Measurements from ENCODE around the gene ITGB5.

The ITGB5 gene

GRCh38 chr3:124779116-124779515, 108.0 kb downstream of the ITGB5 start:
- no peaks in the 10 kb centered on the region for H3K27me3 ChIP-seq (ENCODE audit: insufficient read depth, poor library complexity, severe bottlenecking)
- H3K9me3 ChIP-seq (ENCODE audit: severe bottlenecking): no peaks in the 10 kb centered on the region
- TF ChIP-seq, protein P1, sequence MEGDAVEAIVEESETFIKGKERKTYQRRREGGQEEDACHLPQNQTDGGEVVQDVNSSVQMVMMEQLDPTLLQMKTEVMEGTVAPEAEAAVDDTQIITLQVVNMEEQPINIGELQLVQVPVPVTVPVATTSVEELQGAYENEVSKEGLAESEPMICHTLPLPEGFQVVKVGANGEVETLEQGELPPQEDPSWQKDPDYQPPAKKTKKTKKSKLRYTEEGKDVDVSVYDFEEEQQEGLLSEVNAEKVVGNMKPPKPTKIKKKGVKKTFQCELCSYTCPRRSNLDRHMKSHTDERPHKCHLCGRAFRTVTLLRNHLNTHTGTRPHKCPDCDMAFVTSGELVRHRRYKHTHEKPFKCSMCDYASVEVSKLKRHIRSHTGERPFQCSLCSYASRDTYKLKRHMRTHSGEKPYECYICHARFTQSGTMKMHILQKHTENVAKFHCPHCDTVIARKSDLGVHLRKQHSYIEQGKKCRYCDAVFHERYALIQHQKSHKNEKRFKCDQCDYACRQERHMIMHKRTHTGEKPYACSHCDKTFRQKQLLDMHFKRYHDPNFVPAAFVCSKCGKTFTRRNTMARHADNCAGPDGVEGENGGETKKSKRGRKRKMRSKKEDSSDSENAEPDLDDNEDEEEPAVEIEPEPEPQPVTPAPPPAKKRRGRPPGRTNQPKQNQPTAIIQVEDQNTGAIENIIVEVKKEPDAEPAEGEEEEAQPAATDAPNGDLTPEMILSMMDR (IDR thresholded peaks at IDR 0.05; ENCODE audit: poor library complexity, severe bottlenecking): no peak
- H3K4me1 ChIP-seq (ENCODE audit: insufficient read depth, poor library complexity, severe bottlenecking): no peaks in the 10 kb centered on the region
- ATAC-seq (ENCODE audit: low read depth) (no peak), DNase-seq (ENCODE audit: low spot score) (no peak)
- no peak overlapping the region for H3K4me3 ChIP-seq (ENCODE audit: severe bottlenecking)
- no peak overlapping the region for H3K27ac ChIP-seq (ENCODE audit: poor library complexity, severe bottlenecking)
- no peaks in the 10 kb centered on the region for H3K36me3 ChIP-seq (ENCODE audit: low read depth)

DNA sequence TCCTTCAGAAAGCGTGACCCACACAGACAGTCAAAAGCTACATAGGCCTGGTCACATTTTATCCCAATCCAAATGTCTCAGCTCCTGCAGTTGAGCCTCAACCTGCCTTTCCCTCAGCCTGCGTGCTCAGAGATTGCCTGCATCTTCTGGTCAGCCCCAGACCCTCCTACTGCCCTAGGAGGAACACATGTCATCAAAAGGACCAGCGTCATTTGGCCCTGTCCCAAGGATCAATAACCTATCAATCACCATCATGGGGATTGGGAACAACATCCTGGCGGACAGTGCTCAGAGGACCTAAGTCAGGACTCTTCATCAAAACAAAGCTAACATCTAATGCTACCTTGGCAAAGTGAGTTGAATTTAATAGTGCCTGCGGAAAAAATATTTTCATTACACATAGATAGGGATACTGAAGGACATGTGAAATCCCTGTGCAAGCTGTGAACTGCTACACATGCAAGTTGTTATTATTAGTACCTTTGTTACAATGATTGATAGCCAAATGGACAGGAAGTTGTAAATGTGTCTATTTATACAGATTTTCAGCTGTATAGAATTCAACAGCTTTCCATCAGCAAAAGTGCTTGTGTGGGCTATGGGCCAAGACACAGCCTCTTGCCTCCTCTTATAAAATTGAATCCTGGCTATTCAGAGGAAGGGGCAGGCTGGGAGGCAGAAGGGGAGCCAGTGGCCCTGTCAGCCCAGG, 109.2 kb downstream of the ITGB5 start:
- no peaks in the 10 kb centered on the region for H3K36me3 ChIP-seq (ENCODE audit: low read depth)
- H3K4me1 ChIP-seq (ENCODE audit: insufficient read depth, poor library complexity, severe bottlenecking): no peaks in the 10 kb centered on the region
- no peak overlapping the region for H3K27ac ChIP-seq (ENCODE audit: poor library complexity, severe bottlenecking)
- H3K9me3 ChIP-seq (ENCODE audit: severe bottlenecking): no peaks in the 10 kb centered on the region
- DNase-seq (ENCODE audit: low spot score) (no peak), ATAC-seq (ENCODE audit: low read depth) (no peak)
- no peaks in the 10 kb centered on the region for H3K27me3 ChIP-seq (ENCODE audit: insufficient read depth, poor library complexity, severe bottlenecking)
- H3K4me3 ChIP-seq (ENCODE audit: severe bottlenecking): no peak overlapping the region
- TF ChIP-seq, protein P1 (IDR thresholded peaks at IDR 0.05; ENCODE audit: poor library complexity, severe bottlenecking): no peak

GRCh38 chr3:124776856-124777255, 110.3 kb downstream of the ITGB5 start:
- H3K4me1 ChIP-seq (ENCODE audit: insufficient read depth, poor library complexity, severe bottlenecking): no peaks in the 10 kb centered on the region
- ATAC-seq (ENCODE audit: low read depth) (no peak), DNase-seq (ENCODE audit: low spot score) (no peak)
- H3K9me3 ChIP-seq (ENCODE audit: severe bottlenecking): no peaks in the 10 kb centered on the region
- no peaks in the 10 kb centered on the region for H3K27me3 ChIP-seq (ENCODE audit: insufficient read depth, poor library complexity, severe bottlenecking)
- TF ChIP-seq, protein P1 (IDR thresholded peaks at IDR 0.05; ENCODE audit: poor library complexity, severe bottlenecking): no peak
- no peak overlapping the region for H3K4me3 ChIP-seq (ENCODE audit: severe bottlenecking)
- no peaks in the 10 kb centered on the region; the same call in 1 of the 2 replicates for H3K36me3 ChIP-seq (ENCODE audit: low read depth)
- H3K27ac ChIP-seq (ENCODE audit: poor library complexity, severe bottlenecking): no peak overlapping the region

DNA sequence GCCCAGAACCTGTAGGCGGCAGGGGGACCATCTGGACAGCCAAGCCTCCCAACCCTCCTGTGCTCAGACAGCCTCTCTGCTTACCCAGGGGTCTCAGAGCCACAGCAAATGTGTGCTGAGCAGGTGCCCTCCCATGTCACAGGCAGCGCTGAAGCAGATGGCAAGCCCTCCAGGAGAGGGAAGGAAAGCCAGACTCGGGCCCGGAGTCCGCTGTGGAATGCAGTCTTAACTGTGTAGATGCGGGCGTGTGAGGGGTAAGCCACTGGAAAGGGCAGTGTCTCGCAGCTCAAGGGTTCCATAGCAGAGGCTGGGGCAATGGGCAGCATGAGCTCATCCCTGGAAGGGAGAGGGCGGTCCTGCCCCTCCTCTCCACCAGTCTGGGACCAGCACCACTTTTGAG, 111.3 kb downstream of the ITGB5 start:
- no peak for DNase-seq (ENCODE audit: low spot score)
- H3K36me3 ChIP-seq (ENCODE audit: low read depth): no peaks in the 10 kb centered on the region; the same call in 1 of the 2 replicates
- no peak overlapping the region for H3K4me3 ChIP-seq (ENCODE audit: severe bottlenecking)
- no peaks in the 10 kb centered on the region for H3K27me3 ChIP-seq (ENCODE audit: insufficient read depth, poor library complexity, severe bottlenecking)
- ATAC-seq (ENCODE audit: low read depth): no peak
- TF ChIP-seq, protein P1 (IDR thresholded peaks at IDR 0.05; ENCODE audit: poor library complexity, severe bottlenecking): no peak
- no peaks in the 10 kb centered on the region for H3K4me1 ChIP-seq (ENCODE audit: insufficient read depth, poor library complexity, severe bottlenecking)
- H3K27ac ChIP-seq (ENCODE audit: poor library complexity, severe bottlenecking): no peak overlapping the region
- H3K9me3 ChIP-seq (ENCODE audit: severe bottlenecking): no peaks in the 10 kb centered on the region

GRCh38 chr3:124774841-124775402, 112.2 kb downstream of the ITGB5 start:
- no peak overlapping the region for H3K4me3 ChIP-seq (ENCODE audit: severe bottlenecking)

More at GRCh38 chr3:124774841-124775402, 112.2 kb downstream of the ITGB5 start:
- H3K36me3 ChIP-seq (ENCODE audit: low read depth): no peaks in the 10 kb centered on the region; the same call in 1 of the 2 replicates
- H3K27ac ChIP-seq (ENCODE audit: poor library complexity, severe bottlenecking): no peak overlapping the region
- DNase-seq (ENCODE audit: low spot score) (no peak), ATAC-seq (ENCODE audit: low read depth) (no peak)
- TF ChIP-seq, protein P1 (IDR thresholded peaks at IDR 0.05; ENCODE audit: poor library complexity, severe bottlenecking): no peak
- H3K4me1 ChIP-seq (ENCODE audit: insufficient read depth, poor library complexity, severe bottlenecking): no peaks in the 10 kb centered on the region
- no peaks in the 10 kb centered on the region for H3K27me3 ChIP-seq (ENCODE audit: insufficient read depth, poor library complexity, severe bottlenecking)
- no peaks in the 10 kb centered on the region for H3K9me3 ChIP-seq (ENCODE audit: severe bottlenecking)
